Fibroblast of lung (primary cell): ENCODE measurements around the gene DOCK4.

Experiments used
- EZH2 ChIP-seq: IDR thresholded peaks from 2 replicates; pipeline ENCODE4 v1.5.1; 2012; ENCODE audit warnings: low read length, control low read depth, mild to moderate bottlenecking; ENCODE audit errors: missing control alignments
- TF ChIP-seq, protein P1 (sequence below), 2 donors: IDR thresholded peaks in 1 of 2; conservative IDR thresholded peaks in 1 of 2; 1 replicate in 1 of 2; 2 replicates in 1 of 2; pipeline ENCODE4 v1.5.1; 2011 to 2012; ENCODE audit warnings: low read length in 2 of 2, control low read depth in 1 of 2, inconsistent platforms in 1 of 2, low read depth in 1 of 2, mild to moderate bottlenecking in 1 of 2

DNA sequence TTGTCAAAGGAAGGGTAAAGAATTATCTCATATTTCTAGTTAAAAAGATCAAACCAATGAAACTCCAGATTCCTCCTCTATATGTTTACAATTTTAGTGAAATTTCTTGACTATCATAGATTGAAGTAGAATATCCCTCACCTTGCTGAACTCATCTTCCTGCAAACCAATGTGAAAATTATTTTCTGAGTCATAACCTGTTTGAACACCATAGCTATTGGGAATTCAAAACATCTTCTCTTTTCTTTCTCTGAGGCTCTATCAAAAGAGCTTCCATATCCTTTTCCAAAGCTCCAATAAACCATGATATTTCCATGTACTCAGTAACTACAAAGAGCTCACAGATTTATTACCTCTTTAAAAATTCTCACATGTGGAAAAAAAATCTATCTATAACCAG is 134.3 kb downstream of the DOCK4 start:
- TF ChIP-seq, protein P1, sequence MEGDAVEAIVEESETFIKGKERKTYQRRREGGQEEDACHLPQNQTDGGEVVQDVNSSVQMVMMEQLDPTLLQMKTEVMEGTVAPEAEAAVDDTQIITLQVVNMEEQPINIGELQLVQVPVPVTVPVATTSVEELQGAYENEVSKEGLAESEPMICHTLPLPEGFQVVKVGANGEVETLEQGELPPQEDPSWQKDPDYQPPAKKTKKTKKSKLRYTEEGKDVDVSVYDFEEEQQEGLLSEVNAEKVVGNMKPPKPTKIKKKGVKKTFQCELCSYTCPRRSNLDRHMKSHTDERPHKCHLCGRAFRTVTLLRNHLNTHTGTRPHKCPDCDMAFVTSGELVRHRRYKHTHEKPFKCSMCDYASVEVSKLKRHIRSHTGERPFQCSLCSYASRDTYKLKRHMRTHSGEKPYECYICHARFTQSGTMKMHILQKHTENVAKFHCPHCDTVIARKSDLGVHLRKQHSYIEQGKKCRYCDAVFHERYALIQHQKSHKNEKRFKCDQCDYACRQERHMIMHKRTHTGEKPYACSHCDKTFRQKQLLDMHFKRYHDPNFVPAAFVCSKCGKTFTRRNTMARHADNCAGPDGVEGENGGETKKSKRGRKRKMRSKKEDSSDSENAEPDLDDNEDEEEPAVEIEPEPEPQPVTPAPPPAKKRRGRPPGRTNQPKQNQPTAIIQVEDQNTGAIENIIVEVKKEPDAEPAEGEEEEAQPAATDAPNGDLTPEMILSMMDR (conservative IDR thresholded peaks at IDR 0.05 in 1 of 2, IDR thresholded peaks at IDR 0.05 in 1 of 2; ENCODE audit: low read depth in 1 of 2, low read length in 2 of 2) = no peak
- TF ChIP-seq EZH2 = no peak
